AG08396 (cell line): ENCODE measurements around the gene COL6A6.
"Not testable (repeated sequence)": the region's sequence is repeated elsewhere in the genome, so short reads cannot be mapped to it uniquely, and the experiment has no call there.

Experiments
- DNase-seq: peaks from one replicate; pipeline ENCODE4 v3.0.0; 2012; ENCODE audit warnings: low spot score, mixed read lengths

COL6A6 gene

GRCh38 chr3:130529486-130530215 is 12.7 kb downstream of the COL6A6 start:
- no peak for DNase-seq

GRCh38 chr3:130533247-130533646 is 16.3 kb downstream of the COL6A6 start:
- DNase-seq: no peak

GRCh38 chr3:130537673-130538304 is 20.8 kb downstream of the COL6A6 start:
- no peak for DNase-seq

- peak; percentile 40 for DNase-seq
Observed at GRCh38 chr3:130539005-130539404, 22.0 kb downstream of the COL6A6 start.

- DNase-seq: no peak
Observed at GRCh38 chr3:130543322-130543721, 26.3 kb downstream of the COL6A6 start.

- no peak for DNase-seq
Observed at GRCh38 chr3:130546920-130547679, 30.1 kb downstream of the COL6A6 start.

GRCh38 chr3:130547680-130548065 is 30.7 kb downstream of the COL6A6 start:
- DNase-seq: not testable (repeated sequence)

- DNase-seq: no peak
Observed at GRCh38 chr3:130548356-130548755, 31.4 kb downstream of the COL6A6 start.

- no peak for DNase-seq
Observed at GRCh38 chr3:130557336-130558035, 40.5 kb downstream of the COL6A6 start.

GRCh38 chr3:130558366-130558765 is 41.4 kb downstream of the COL6A6 start:
- no peak for DNase-seq

GRCh38 chr3:130565224-130565623 is 48.2 kb downstream of the COL6A6 start:
- no peak for DNase-seq
